HG03025 (cell line): Measurements from ENCODE around the gene RND1.

ENCODE experiments used
- ATAC-seq: cut with Tn5 transposase; IDR thresholded peaks from one replicate; pipeline ENCODE4 v1.9.1; 2021; ENCODE audit warnings: mild to moderate bottlenecking, moderate library complexity; ENCODE audit not compliant: unreplicated experiment, low FRiP score

The RND1 gene

GRCh38 chr12:48813465-48814261 is 52.0 kb downstream of the RND1 start:
- no peak for ATAC-seq

- no peak for ATAC-seq
Observed at GRCh38 chr12:48812389-48812788, 53.3 kb downstream of the RND1 start.

GRCh38 chr12:48811437-48812090 is 54.1 kb downstream of the RND1 start:
- ATAC-seq, result no peak

GRCh38 chr12:48810903-48811431 is 54.7 kb downstream of the RND1 start:
- ATAC-seq, result no peak

GRCh38 chr12:48807981-48808380 is 57.7 kb downstream of the RND1 start:
- ATAC-seq, result no peak
